SK-N-SH (cell line): ENCODE results near the gene OR14A16. TPM values are rescaled to one million over a fixed set of nuclear protein-coding genes. Genes with fewer than 3 reads are reported as not detected.

Source experiments
- CTCF ChIA-PET: fragments of 300-600, 350-600 bp; formaldehyde crosslinking; extraction: SDS; loops from one replicate; lab custom pipeline; 2021; lab: Yijun Ruan, JAX
- POLR2A ChIA-PET: fragments of 350-600 bp; sonication (Branson Sonifier 250); formaldehyde crosslinking; extraction: SDS; loops from one replicate; lab custom pipeline; 2020; ENCODE audit warnings: antibody characterized with exemption, inconsistent platforms; lab: Yijun Ruan, JAX
- DNase-seq: peaks from one replicate; pipeline ENCODE4 v3.0.0; 2012
- H2AFZ ChIP-seq: fragments of 200-600 bp; sonication (generic); 2 replicates; pipeline ENCODE4 v1.8.1; 2016; ENCODE audit warnings: antibody characterized with exemption, mild to moderate bottlenecking, low read depth
- H3F3A ChIP-seq: fragments of 200-600 bp; sonication (generic); replicated peaks from 2 replicates; pipeline ENCODE3; 2016; ENCODE audit warnings: antibody characterized with exemption, mild to moderate bottlenecking; ENCODE audit not compliant: insufficient read depth
- H3K27ac ChIP-seq, 2 experiments: fragments of 200-500 bp in 1 of 2; fragments of 200-600 bp in 1 of 2; sonication (Bioruptor generic) in 1 of 2; sonication (generic), shearing (Covaris generic) in 1 of 2; 2 replicates each; pipeline versions ENCODE4 v1.5.1 to v1.6.1; 2014 to 2016; ENCODE audit warnings: low read depth in 2 of 2, inconsistent platforms in 1 of 2, low read length in 1 of 2, mild to moderate bottlenecking in 1 of 2, mixed read lengths in 1 of 2
- H3K27me3 ChIP-seq: fragments of 200-600 bp; sonication (generic), shearing (Covaris generic); 2 replicates; pipeline ENCODE4 v1.6.1; 2016; ENCODE audit warnings: mixed run types; ENCODE audit not compliant: insufficient read depth
- H3K36me3 ChIP-seq, 2 experiments: fragments of 200-500 bp in 1 of 2; fragments of 200-600 bp in 1 of 2; sonication (Bioruptor generic) in 1 of 2; sonication (generic) in 1 of 2; replicated peaks in 1 of 2; 2 replicates each; pipeline versions ENCODE3 to v1.5.1; 2014 to 2016; ENCODE audit warnings: low read length in 1 of 2, mild to moderate bottlenecking in 1 of 2; ENCODE audit not compliant: insufficient read depth in 2 of 2, control insufficient read depth in 1 of 2
- H3K4me1 ChIP-seq, 2 experiments: fragments of 200-500 bp in 1 of 2; fragments of 200-600 bp in 1 of 2; sonication (Bioruptor generic) in 1 of 2; sonication (generic), shearing (Covaris generic) in 1 of 2; 2 replicates each; pipeline versions ENCODE4 v1.5.1 to v1.6.1; 2014 to 2016; ENCODE audit warnings: low read depth in 1 of 2, low read length in 1 of 2, mixed run types in 1 of 2; ENCODE audit not compliant: insufficient read depth in 2 of 2, control insufficient read depth in 1 of 2
- H3K4me2 ChIP-seq: fragments of 200-600 bp; sonication (generic), shearing (Covaris generic); 2 replicates; pipeline ENCODE4 v1.6.1; 2017; ENCODE audit warnings: mixed run types
- H3K4me3 ChIP-seq, 2 experiments: fragments of 200-500 bp in 1 of 2; fragments of 200-600 bp in 1 of 2; sonication (Bioruptor generic) in 1 of 2; sonication (generic), shearing (Covaris generic) in 1 of 2; 2 replicates each; pipeline versions ENCODE4 v1.5.1 to v1.8.1; 2014 to 2016; ENCODE audit warnings: low read depth in 2 of 2, inconsistent platforms in 1 of 2, low read length in 1 of 2, mild to moderate bottlenecking in 1 of 2, mixed read lengths in 1 of 2, moderate library complexity in 1 of 2
- H3K79me2 ChIP-seq: fragments of 200-600 bp; sonication (generic); 2 replicates; pipeline ENCODE4 v1.8.1; 2017; ENCODE audit warnings: mild to moderate bottlenecking; ENCODE audit not compliant: insufficient read depth
- H3K9ac ChIP-seq: fragments of 200-600 bp; sonication (generic); 2 replicates; pipeline ENCODE4 v1.6.1; 2017; ENCODE audit warnings: mixed run types
- H3K9me2 ChIP-seq: fragments of 200-600 bp; sonication (generic); 2 replicates; pipeline ENCODE4 v1.6.1; 2017; ENCODE audit warnings: mixed run types
- H3K9me3 ChIP-seq: fragments of 200-600 bp; sonication (generic); 2 replicates; pipeline ENCODE4 v1.6.1; 2017; ENCODE audit warnings: mixed run types, mild to moderate bottlenecking, moderate library complexity
- H4K20me1 ChIP-seq: fragments of 200-600 bp; sonication (generic); 2 replicates; pipeline ENCODE4 v1.6.1; 2017; ENCODE audit warnings: mild to moderate bottlenecking, mixed run types; ENCODE audit not compliant: insufficient read depth
- CHD2 ChIP-seq: fragments of 150-350 bp; IDR thresholded peaks from 2 replicates; pipeline ENCODE4 v1.6.1; 2018; ENCODE audit warnings: low read length; ENCODE audit not compliant: partially characterized antibody
- ELF1 ChIP-seq: IDR thresholded peaks from 2 replicates; pipeline ENCODE4 v1.4.0; 2012
- EP300 ChIP-seq, 2 experiments: IDR thresholded peaks; 2 replicates each; pipeline versions ENCODE4 v1.4.0 to v1.6.1; 2012; ENCODE audit warnings: borderline replicate concordance in 1 of 2, low read depth in 1 of 2, low read length in 1 of 2
- EZH2phosphoT487 ChIP-seq: fragments of 200-600 bp; sonication (generic); IDR thresholded peaks from 2 replicates; pipeline ENCODE4 v1.6.1; 2017; ENCODE audit warnings: low read depth, mixed run types, mild to moderate bottlenecking, antibody characterized with exemption, moderate library complexity, borderline replicate concordance
- FOSL2 ChIP-seq: IDR thresholded peaks from 2 replicates; pipeline ENCODE4 v1.4.0; 2012; ENCODE audit warnings: low read depth, mild to moderate bottlenecking, moderate library complexity, borderline replicate concordance
- FOXJ3 ChIP-seq: sonication (generic); formaldehyde crosslinking; IDR thresholded peaks from 2 replicates; pipeline ENCODE4 v1.5.1; 2020; ENCODE audit warnings: mild to moderate bottlenecking, missing genetic modification reagents
- GABPA ChIP-seq: IDR thresholded peaks from 2 replicates; pipeline ENCODE4 v1.4.0; 2012; ENCODE audit warnings: low read depth, mild to moderate bottlenecking
- GATA2 ChIP-seq: sonication (generic); formaldehyde crosslinking; IDR thresholded peaks from 2 replicates; pipeline ENCODE4 v1.5.0; 2020; ENCODE audit warnings: mild to moderate bottlenecking, missing genetic modification reagents
- JUND ChIP-seq: IDR thresholded peaks from 2 replicates; pipeline ENCODE4 v1.4.0; 2012
- MAX ChIP-seq: IDR thresholded peaks from 2 replicates; pipeline ENCODE4 v1.4.0; 2012; ENCODE audit warnings: low read depth
- MXI1 ChIP-seq: IDR thresholded peaks from 2 replicates; pipeline ENCODE4 v1.6.1; 2012; ENCODE audit warnings: mild to moderate bottlenecking, low read depth, low read length, improper control_type of control experiment
- NFIC ChIP-seq: IDR thresholded peaks from 2 replicates; pipeline ENCODE4 v1.4.0; 2012; ENCODE audit warnings: borderline replicate concordance
- NRF1 ChIP-seq: IDR thresholded peaks from 2 replicates; pipeline ENCODE4 v1.6.1; 2012; ENCODE audit warnings: low read depth, mild to moderate bottlenecking, low read length
- RCOR1 ChIP-seq: fragments of 150-350 bp; IDR thresholded peaks from 2 replicates; pipeline ENCODE4 v1.6.1; 2017; ENCODE audit warnings: antibody characterized with exemption, low read length
- RFX5 ChIP-seq: IDR thresholded peaks from 2 replicates; pipeline ENCODE4 v1.6.1; 2012; ENCODE audit warnings: mild to moderate bottlenecking, improper control_type of control experiment, low read length
- RXRA ChIP-seq: IDR thresholded peaks from 2 replicates; pipeline ENCODE4 v1.4.0; 2012; ENCODE audit warnings: low read depth, mild to moderate bottlenecking, borderline replicate concordance
- SIN3A ChIP-seq: IDR thresholded peaks from 2 replicates; pipeline ENCODE4 v1.6.1; 2012; ENCODE audit warnings: low read depth, mild to moderate bottlenecking, low read length, moderate library complexity, borderline replicate concordance
- SMC3 ChIP-seq: IDR thresholded peaks from 2 replicates; pipeline ENCODE4 v1.6.1; 2012; ENCODE audit warnings: low read depth, low read length, improper control_type of control experiment
- TAF1 ChIP-seq: IDR thresholded peaks from 2 replicates; pipeline ENCODE4 v1.6.1; 2012; ENCODE audit warnings: low read depth, mild to moderate bottlenecking, low read length, moderate library complexity, borderline replicate concordance
- TCF12 ChIP-seq: IDR thresholded peaks from 2 replicates; pipeline ENCODE4 v1.4.0; 2012
- WGBS: methylation state at CpG from one replicate; pipeline ENCODE4 v1.1.6; 2017; ENCODE audit warnings: low lambda C conversion rate; 5-methylcytosine and 5-hydroxymethylcytosine counted together
- polyA plus RNA-seq, 3 experiments: library from polyadenylated mRNA; depleted of rRNA; stranded (reverse); fragments of >200 nt; gene quantifications; 2 replicates each; pipeline ENCODE4 v1.2.3, GENCODE V29; 2012
- TF ChIP-seq, protein P1 (sequence below): fragments of 200-600 bp; sonication (generic); IDR thresholded peaks from 2 replicates; pipeline ENCODE4 v1.6.1; 2017; ENCODE audit warnings: antibody characterized with exemption, mild to moderate bottlenecking, moderate library complexity

Gene OR14A16
- polyA plus RNA-seq, 1 of the 3 experiments (the other 2 are of a cell fraction) = not detected

- POLR2A ChIA-PET = no interaction called here
- H3K79me2 ChIP-seq = no peaks in the 10 kb centered on the region
- no peaks in the 10 kb centered on the region for H3K27me3 ChIP-seq
- no peak for DNase-seq
- no peak overlapping the region for H3K9ac ChIP-seq
- no peaks in the 10 kb centered on the region for H4K20me1 ChIP-seq
- no peak overlapping the region for H3K4me3 ChIP-seq
- no peaks in the 10 kb centered on the region for H3F3A ChIP-seq
- CTCF ChIA-PET = no interaction called here
- no peaks in the 10 kb centered on the region for H3K36me3 ChIP-seq
- no peak overlapping the region for H2AFZ ChIP-seq
- H3K9me2 ChIP-seq = no peaks in the 10 kb centered on the region
- no peak for TF ChIP-seq GABPA
- no peak for TF ChIP-seq MAX
- TF ChIP-seq, all 33 proteins: peak for 0
- no peaks in the 10 kb centered on the region for H3K9me3 ChIP-seq
- H3K4me1 ChIP-seq = no peaks in the 10 kb centered on the region
- H3K4me2 ChIP-seq = no peak overlapping the region
- 2% methylated on average over 12 of the region's 12 CpGs for WGBS
- H3K27ac ChIP-seq = no peak overlapping the region
Observed at GRCh38 chr1:247845011-247845692, 21.2 kb upstream of the OR14A16 start.

- H2AFZ ChIP-seq = no peak overlapping the region
- H3K4me3 ChIP-seq = no peak overlapping the region
- no peak overlapping the region for H3K9ac ChIP-seq
- H3K4me1 ChIP-seq = no peaks in the 10 kb centered on the region
- no peaks in the 10 kb centered on the region for H3K36me3 ChIP-seq
- no peaks in the 10 kb centered on the region for H4K20me1 ChIP-seq
- H3F3A ChIP-seq = no peaks in the 10 kb centered on the region
- ChIA-PET CTCF (interaction anchor here (0.7 kb wide), 1 partner anchor 101 kb away, joined by 3 read pairs; no protein-coding TSS in a partner anchor), POLR2A (no interaction called here)
- H3K9me3 ChIP-seq = no peaks in the 10 kb centered on the region
- no peaks in the 10 kb centered on the region; the same call in 1 of the 2 replicates for H3K27me3 ChIP-seq
- H3K4me2 ChIP-seq = no peak overlapping the region
- H3K79me2 ChIP-seq = no peaks in the 10 kb centered on the region
- DNase-seq = no peak
- TF ChIP-seq MAX = no peak
- TF ChIP-seq MXI1 = no peak
- no peak for TF ChIP-seq TCF12
- TF ChIP-seq, protein P1, sequence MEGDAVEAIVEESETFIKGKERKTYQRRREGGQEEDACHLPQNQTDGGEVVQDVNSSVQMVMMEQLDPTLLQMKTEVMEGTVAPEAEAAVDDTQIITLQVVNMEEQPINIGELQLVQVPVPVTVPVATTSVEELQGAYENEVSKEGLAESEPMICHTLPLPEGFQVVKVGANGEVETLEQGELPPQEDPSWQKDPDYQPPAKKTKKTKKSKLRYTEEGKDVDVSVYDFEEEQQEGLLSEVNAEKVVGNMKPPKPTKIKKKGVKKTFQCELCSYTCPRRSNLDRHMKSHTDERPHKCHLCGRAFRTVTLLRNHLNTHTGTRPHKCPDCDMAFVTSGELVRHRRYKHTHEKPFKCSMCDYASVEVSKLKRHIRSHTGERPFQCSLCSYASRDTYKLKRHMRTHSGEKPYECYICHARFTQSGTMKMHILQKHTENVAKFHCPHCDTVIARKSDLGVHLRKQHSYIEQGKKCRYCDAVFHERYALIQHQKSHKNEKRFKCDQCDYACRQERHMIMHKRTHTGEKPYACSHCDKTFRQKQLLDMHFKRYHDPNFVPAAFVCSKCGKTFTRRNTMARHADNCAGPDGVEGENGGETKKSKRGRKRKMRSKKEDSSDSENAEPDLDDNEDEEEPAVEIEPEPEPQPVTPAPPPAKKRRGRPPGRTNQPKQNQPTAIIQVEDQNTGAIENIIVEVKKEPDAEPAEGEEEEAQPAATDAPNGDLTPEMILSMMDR = no peak
- no peak for TF ChIP-seq SMC3
- TF ChIP-seq RXRA = no peak
- TF ChIP-seq GATA2 (CRISPR knock-in tag) = no peak
- TF ChIP-seq TAF1 = no peak
- TF ChIP-seq NFIC = no peak
- no peak for TF ChIP-seq RCOR1
- TF ChIP-seq EZH2phosphoT487 = no peak
- TF ChIP-seq FOSL2 = no peak
- TF ChIP-seq JUND = no peak
- no peak for TF ChIP-seq ELF1
- no peak for TF ChIP-seq NRF1
- no peak for TF ChIP-seq FOXJ3 (CRISPR knock-in tag)
- no peak for TF ChIP-seq EP300 (IDR thresholded peaks at IDR 0.05; ENCODE audit: borderline replicate concordance in 1 of 2, low read depth in 1 of 2, low read length in 1 of 2)
- TF ChIP-seq CHD2 = no peak
- TF ChIP-seq RFX5 = no peak
- no peak for TF ChIP-seq SIN3A
- no peaks in the 10 kb centered on the region for H3K9me2 ChIP-seq
- H3K27ac ChIP-seq = no peak overlapping the region
- 21% methylated on average over 2 of the region's 2 CpGs for WGBS
Observed at GRCh38 chr1:247843411-247843810, 19.5 kb upstream of the OR14A16 start.
